GM23248 (cell line): ENCODE results near the gene TMEM164. TPM values are rescaled to one million over a fixed set of nuclear protein-coding genes. Genes with fewer than 3 reads are reported as not detected.

Source experiments
- DNase-seq: peaks from one replicate; pipeline ENCODE4 v3.0.0-alpha.2; 2015
- H2AFZ ChIP-seq: fragments of 200-600 bp; sonication (generic); 2 replicates; pipeline ENCODE4 v1.6.1; 2016; ENCODE audit warnings: antibody characterized with exemption
- H3F3A ChIP-seq: fragments of 200-600 bp; sonication (generic); 2 replicates; pipeline ENCODE4 v1.6.1; 2016; ENCODE audit warnings: mild to moderate bottlenecking, antibody characterized with exemption, mixed run types; ENCODE audit not compliant: insufficient read depth
- H3K27ac ChIP-seq: fragments of 200-600 bp; sonication (generic); 2 replicates; pipeline ENCODE4 v1.5.1; 2016; ENCODE audit warnings: mild to moderate bottlenecking
- H3K27me3 ChIP-seq: fragments of 200-600 bp; sonication (generic); replicated peaks from 2 replicates; pipeline ENCODE4 v1.6.1; 2016; ENCODE audit warnings: mild to moderate bottlenecking; ENCODE audit not compliant: insufficient read depth
- H3K36me3 ChIP-seq: fragments of 200-600 bp; sonication (generic); 2 replicates; pipeline ENCODE4 v1.6.1; 2016; ENCODE audit warnings: low read depth, mild to moderate bottlenecking
- H3K4me1 ChIP-seq: fragments of 200-600 bp; sonication (generic); 2 replicates; pipeline ENCODE4 v1.6.1; 2016; ENCODE audit warnings: mild to moderate bottlenecking; ENCODE audit not compliant: insufficient read depth
- H3K4me2 ChIP-seq: fragments of 200-600 bp; sonication (generic); one replicate; pipeline ENCODE4 v1.6.1; 2016; ENCODE audit warnings: mild to moderate bottlenecking; ENCODE audit not compliant: unreplicated experiment
- H3K4me3 ChIP-seq: fragments of 200-600 bp; sonication (generic); 2 replicates; pipeline ENCODE4 v1.5.1; 2016; ENCODE audit warnings: mild to moderate bottlenecking
- H3K79me2 ChIP-seq: fragments of 200-600 bp; sonication (generic); 2 replicates; pipeline ENCODE4 v1.6.1; 2016; ENCODE audit warnings: mild to moderate bottlenecking; ENCODE audit not compliant: insufficient read depth
- H3K9ac ChIP-seq: fragments of 200-600 bp; sonication (generic); 2 replicates; pipeline ENCODE4 v1.6.1; 2016; ENCODE audit warnings: mild to moderate bottlenecking
- H3K9me2 ChIP-seq: fragments of 200-600 bp; sonication (generic); 2 replicates; pipeline ENCODE4 v1.6.1; 2016; ENCODE audit warnings: mixed run types, mild to moderate bottlenecking, moderate library complexity; ENCODE audit not compliant: insufficient read depth
- H3K9me3 ChIP-seq: fragments of 200-600 bp; sonication (generic); one replicate; pipeline ENCODE4 v1.6.1; 2017; ENCODE audit warnings: low read depth
- H4K20me1 ChIP-seq: fragments of 200-600 bp; sonication (generic); 2 replicates; pipeline ENCODE4 v1.6.0; 2016; ENCODE audit not compliant: insufficient read depth
- EZH2 ChIP-seq: fragments of 200-600 bp; sonication (generic); IDR thresholded peaks from 2 replicates; pipeline ENCODE4 v1.6.1; 2018; ENCODE audit warnings: antibody characterized with exemption, mild to moderate bottlenecking; ENCODE audit not compliant: insufficient read depth, poor library complexity, severe bottlenecking
- EZH2phosphoT487 ChIP-seq: fragments of 200-600 bp; sonication (generic); IDR thresholded peaks from 2 replicates; pipeline ENCODE4 v1.6.1; 2018; ENCODE audit warnings: antibody characterized with exemption, moderate library complexity, mild to moderate bottlenecking, low read depth; ENCODE audit not compliant: insufficient read depth
- WGBS, 2 experiments: methylation state at CpG; one replicate each; pipeline ENCODE4 v1.1.6; 2015 to 2017; ENCODE audit warnings: low lambda C conversion rate in 2 of 2, low coverage in 1 of 2; ENCODE audit errors: missing lambda C conversion rate in 2 of 2; 5-methylcytosine and 5-hydroxymethylcytosine counted together
- in situ Hi-C: fragments of 300-500 bp; cut with MboI; formaldehyde crosslinking; loops from 2 replicates; pipeline ENCODE4 v1.15.0; 2020
- polyA plus RNA-seq: library from polyadenylated mRNA; unstranded; fragments of >200 nt; fragmentation: Nextera tagmentation; extraction: Ambion mirVana; gene quantifications from 2 replicates; pipeline ENCODE4 v1.2.1, GENCODE V29; 2016
- total RNA-seq: library from RNA; depleted of rRNA; stranded (reverse); fragments of >200 nt; shearing (Covaris generic); gene quantifications from 2 replicates; pipeline ENCODE4 v1.2.3, GENCODE V29; 2014

The TMEM164 gene
- total and polyA plus RNA-seq, 2 experiments from 2014 or later: 1.4 to 9.1 TPM

GRCh38 chrX:110044346-110045249 is 41.7 kb downstream of the TMEM164 start:
- in situ Hi-C loops: no loop called here
- Histone ChIP-seq H3K4me3 (no peak overlapping the region), H3K9ac (no peak overlapping the region), H3K4me2 (no peak overlapping the region), H4K20me1 (no peaks in the 10 kb centered on the region), H3F3A (no peaks in the 10 kb centered on the region), H3K9me3 (no peaks in the 10 kb centered on the region), H2AFZ (no peak overlapping the region), H3K27ac (no peak overlapping the region), H3K27me3 (no peaks in the 10 kb centered on the region), H3K79me2 (no peaks in the 10 kb centered on the region), H3K36me3 (no peaks in the 10 kb centered on the region), H3K4me1 (no peaks in the 10 kb centered on the region; the same call in 1 of the 2 replicates), H3K9me2 (no peaks in the 10 kb centered on the region)
- no peak for DNase-seq
- WGBS, 2 experiments: 97 to 100% methylated on average over 4 of the region's 4 CpGs
- no peak for TF ChIP-seq EZH2
- TF ChIP-seq EZH2phosphoT487: no peak

GRCh38 chrX:110045421-110045820 is 42.5 kb downstream of the TMEM164 start:
- Histone ChIP-seq H2AFZ (no peak overlapping the region), H3K79me2 (no peaks in the 10 kb centered on the region), H3K9me2 (no peaks in the 10 kb centered on the region), H3K27me3 (no peaks in the 10 kb centered on the region), H3K27ac (no peak overlapping the region), H3K4me2 (no peak overlapping the region), H3F3A (no peaks in the 10 kb centered on the region), H3K4me3 (no peak overlapping the region), H3K4me1 (no peaks in the 10 kb centered on the region; the same call in 1 of the 2 replicates), H3K36me3 (no peaks in the 10 kb centered on the region), H4K20me1 (no peaks in the 10 kb centered on the region), H3K9ac (no peak overlapping the region), H3K9me3 (no peaks in the 10 kb centered on the region)
- WGBS, 2 experiments: 93 to 96% methylated on average over 3 of the region's 3 CpGs
- no peak for DNase-seq
- no peak for TF ChIP-seq EZH2phosphoT487
- TF ChIP-seq EZH2: no peak
- in situ Hi-C loops: no loop called here

GRCh38 chrX:110046001-110046400 is 43.1 kb downstream of the TMEM164 start:
- no peaks in the 10 kb centered on the region for H3K27me3 ChIP-seq
- H3K79me2 ChIP-seq: no peaks in the 10 kb centered on the region
- H3K9me2 ChIP-seq: no peaks in the 10 kb centered on the region
- WGBS, 2 experiments: 97 to 98% methylated on average over 4 of the region's 4 CpGs
- H3K27ac ChIP-seq: no peak overlapping the region
- no peaks in the 10 kb centered on the region for H3K9me3 ChIP-seq
- no peak overlapping the region for H3K4me2 ChIP-seq
- no peaks in the 10 kb centered on the region for H3F3A ChIP-seq
- H2AFZ ChIP-seq: no peak overlapping the region
- H3K4me3 ChIP-seq: no peak overlapping the region
- in situ Hi-C loops: no loop called here
- H3K4me1 ChIP-seq: no peaks in the 10 kb centered on the region; the same call in 1 of the 2 replicates
- H4K20me1 ChIP-seq: no peaks in the 10 kb centered on the region
- H3K36me3 ChIP-seq: no peaks in the 10 kb centered on the region
- no peak overlapping the region for H3K9ac ChIP-seq
- TF ChIP-seq EZH2 (no peak), EZH2phosphoT487 (no peak)
- DNase-seq: no peak

- Histone ChIP-seq H3K79me2 (no peaks in the 10 kb centered on the region), H3K9ac (no peak overlapping the region), H4K20me1 (no peaks in the 10 kb centered on the region), H3K27me3 (no peaks in the 10 kb centered on the region), H3K4me2 (no peak overlapping the region), H3K27ac (no peak overlapping the region), H2AFZ (no peak overlapping the region), H3K4me3 (no peak overlapping the region), H3K9me2 (no peaks in the 10 kb centered on the region), H3F3A (no peaks in the 10 kb centered on the region), H3K4me1 (no peaks in the 10 kb centered on the region; the same call in 1 of the 2 replicates), H3K9me3 (no peaks in the 10 kb centered on the region), H3K36me3 (no peaks in the 10 kb centered on the region)
- no peak for DNase-seq
- in situ Hi-C loops: no loop called here
- WGBS, 2 experiments: 89 to 100% methylated on average over 1 of the region's 1 CpG
- TF ChIP-seq EZH2 (no peak), EZH2phosphoT487 (no peak)
Observed at GRCh38 chrX:110046971-110047370, 44.1 kb downstream of the TMEM164 start.
